HCT116 (cell line): Measurements from ENCODE around the gene AGBL3. TPM values are rescaled to one million over a fixed set of nuclear protein-coding genes. Genes with fewer than 3 reads are reported as not detected.

Experiments
- ATAC-seq: fragments of 200-7000 bp; cut with Tn5 transposase; 2 replicates; pipeline ENCODE4 v1.9.1; 2020; ENCODE audit warnings: mild to moderate bottlenecking, moderate library complexity
- BruUV-seq: library from RNA; stranded (reverse); fragments of 400-500 nt; replicated peaks from 2 replicates; lab custom pipeline; 2021; lab: Mats Ljungman, UMichigan
- CTCF ChIA-PET: fragments of 300-600 bp; sonication (Branson Sonifier 250); formaldehyde crosslinking; loops from one replicate; lab custom pipeline; 2021; ENCODE audit warnings: antibody characterized with exemption; lab: Charles Lee
- POLR2A ChIA-PET: fragments of 300-600, 350-600 bp; sonication (Branson Sonifier 250); formaldehyde crosslinking; loops from one replicate; lab custom pipeline; 2021; ENCODE audit warnings: antibody characterized with exemption; lab: Charles Lee
- RAD21 ChIA-PET, 2 experiments: fragments of 300-600 bp; sonication (Branson Sonifier 250); formaldehyde crosslinking; loops; one replicate each; lab custom pipeline; 2023; ENCODE audit warnings: low total read pairs in 2 of 2; ENCODE audit not compliant: uncharacterized antibody in 2 of 2, unreplicated experiment in 2 of 2, low non-redundant PET in 1 of 2; lab: Charles Lee
- DNase-seq: peaks from one replicate; pipeline ENCODE4 v3.0.0-alpha.2; 2010; ENCODE audit warnings: low read depth, low spot score
- H2AFZ ChIP-seq: fragments of 200-600 bp; shearing (Covaris generic), sonication (generic); 2 replicates; pipeline ENCODE4 v1.6.1; 2017; ENCODE audit warnings: low read depth, mixed run types, mixed read lengths, antibody characterized with exemption, low read length; ENCODE audit not compliant: poor library complexity, severe bottlenecking
- H3K27ac ChIP-seq: 2 replicates; pipeline ENCODE4 v1.5.1; 2012; ENCODE audit warnings: low read depth, low read length
- H3K27me3 ChIP-seq: fragments of 200-600 bp; sonication (generic); 2 replicates; pipeline ENCODE4 v1.6.1; 2016; ENCODE audit warnings: mixed run types, low read length, mixed read lengths; ENCODE audit not compliant: insufficient read depth
- H3K36me3 ChIP-seq, 2 experiments: fragments of 200-500 bp in 1 of 2; fragments of 200-600 bp in 1 of 2; sonication (Bioruptor generic) in 1 of 2; sonication (generic) in 1 of 2; 2 replicates each; pipeline versions ENCODE4 v1.5.1 to v1.6.1; 2014 to 2016; ENCODE audit warnings: low read length in 2 of 2, inconsistent platforms in 1 of 2, mixed read lengths in 1 of 2, mixed run types in 1 of 2; ENCODE audit not compliant: insufficient read depth in 2 of 2, control insufficient read depth in 1 of 2
- H3K4me1 ChIP-seq, 2 experiments: fragments of 200-600 bp in 1 of 2; sonication (generic) in 1 of 2; 2 replicates each; pipeline versions ENCODE4 v1.5.1 to v1.6.1; 2012 to 2017; ENCODE audit warnings: low read length in 2 of 2, inconsistent platforms in 1 of 2, mild to moderate bottlenecking in 1 of 2, mixed read lengths in 1 of 2, mixed run types in 1 of 2, moderate library complexity in 1 of 2; ENCODE audit not compliant: insufficient read depth in 2 of 2, control insufficient read depth in 1 of 2
- H3K4me2 ChIP-seq: fragments of 200-600 bp; sonication (generic); 2 replicates; pipeline ENCODE4 v1.6.1; 2017; ENCODE audit warnings: mixed run types, low read length, mixed read lengths
- H3K4me3 ChIP-seq, 2 experiments: fragments of 200-600 bp in 1 of 2; sonication (generic) in 1 of 2; replicated peaks in 1 of 2; 2 replicates each; pipeline ENCODE4 v1.5.1; 2011 to 2016; ENCODE audit warnings: low read length in 2 of 2, control low read depth in 1 of 2, low read depth in 1 of 2, mild to moderate bottlenecking in 1 of 2, mixed read lengths in 1 of 2, mixed run types in 1 of 2
- H3K79me2 ChIP-seq: fragments of 200-600 bp; sonication (generic); 2 replicates; pipeline ENCODE4 v1.6.1; 2017; ENCODE audit warnings: mild to moderate bottlenecking, mixed run types, low read length, moderate library complexity, mixed read lengths; ENCODE audit not compliant: insufficient read depth
- H3K9ac ChIP-seq: fragments of 200-600 bp; sonication (generic); 2 replicates; pipeline ENCODE4 v1.6.1; 2016; ENCODE audit warnings: low read length, mixed read lengths
- H3K9me2 ChIP-seq: fragments of 200-600 bp; sonication (generic), shearing (Covaris generic); 2 replicates; pipeline ENCODE4 v1.6.1; 2017; ENCODE audit warnings: mixed run types, mild to moderate bottlenecking, moderate library complexity; ENCODE audit not compliant: insufficient read depth
- H3K9me3 ChIP-seq, 2 experiments: fragments of 200-500 bp in 1 of 2; fragments of 200-600 bp in 1 of 2; sonication (Bioruptor generic) in 1 of 2; sonication (generic) in 1 of 2; 2 replicates each; pipeline ENCODE4 v1.6.1; 2014 to 2017; ENCODE audit warnings: low read length in 2 of 2, mixed read lengths in 2 of 2, inconsistent platforms in 1 of 2, low read depth in 1 of 2, mild to moderate bottlenecking in 1 of 2, mixed run types in 1 of 2, moderate library complexity in 1 of 2; ENCODE audit not compliant: control insufficient read depth in 1 of 2, insufficient read depth in 1 of 2
- H4K20me1 ChIP-seq: fragments of 200-600 bp; sonication (generic), shearing (Covaris generic); 2 replicates; pipeline ENCODE4 v1.6.1; 2017; ENCODE audit warnings: mixed run types, mild to moderate bottlenecking, moderate library complexity; ENCODE audit not compliant: insufficient read depth
- ATF3 ChIP-seq: IDR thresholded peaks from 2 replicates; pipeline ENCODE4 v1.6.1; 2012
- CEBPB ChIP-seq: IDR thresholded peaks from 2 replicates; pipeline ENCODE4 v1.6.1; 2012; ENCODE audit warnings: low read depth
- CTCF ChIP-seq, 3 experiments: fragments of 200-600 bp in 1 of 3; sonication (generic) in 1 of 3; IDR thresholded peaks in 2 of 3; conservative IDR thresholded peaks in 1 of 3; 2 replicates each; pipeline ENCODE4 v1.5.1; 2012 to 2017; ENCODE audit warnings: low read depth in 2 of 3, low read length in 2 of 3, antibody characterized with exemption in 1 of 3, borderline replicate concordance in 1 of 3, control low read depth in 1 of 3, mild to moderate bottlenecking in 1 of 3, mixed read lengths in 1 of 3, mixed run types in 1 of 3, moderate library complexity in 1 of 3; ENCODE audit not compliant: insufficient read depth in 1 of 3
- EGR1 ChIP-seq: IDR thresholded peaks from 2 replicates; pipeline ENCODE4 v1.6.1; 2012; ENCODE audit warnings: low read depth
- ELF1 ChIP-seq: IDR thresholded peaks from 2 replicates; pipeline ENCODE4 v1.6.1; 2012; ENCODE audit warnings: low read depth, borderline replicate concordance
- EZH2 ChIP-seq: fragments of 200-600 bp; sonication (generic); IDR thresholded peaks from 2 replicates; pipeline ENCODE4 v1.6.1; 2017; ENCODE audit warnings: antibody characterized with exemption, mixed run types
- EZH2phosphoT487 ChIP-seq: fragments of 200-600 bp; IDR thresholded peaks from 2 replicates; pipeline ENCODE4 v1.6.1; 2018; ENCODE audit warnings: antibody characterized with exemption, borderline replicate concordance
- FOSL1 ChIP-seq: IDR thresholded peaks from 2 replicates; pipeline ENCODE4 v1.6.1; 2012; ENCODE audit warnings: low read depth
- JUND ChIP-seq: IDR thresholded peaks from 2 replicates; pipeline ENCODE4 v1.6.1; 2012
- POLR2A ChIP-seq: IDR thresholded peaks from 2 replicates; pipeline ENCODE4 v1.7.0; 2011; ENCODE audit warnings: borderline replicate concordance; ENCODE audit not compliant: insufficient read depth, insufficient read length; ENCODE audit errors: extremely low read depth
- POLR2AphosphoS5 ChIP-seq: IDR thresholded peaks from 2 replicates; pipeline ENCODE4 v1.6.1; 2011; ENCODE audit warnings: mild to moderate bottlenecking, low read depth, low read length, moderate library complexity
- RAD21 ChIP-seq: IDR thresholded peaks from 2 replicates; pipeline ENCODE4 v1.6.1; 2012; ENCODE audit warnings: low read depth, mild to moderate bottlenecking
- REST ChIP-seq: IDR thresholded peaks from 2 replicates; pipeline ENCODE4 v1.6.1; 2012; ENCODE audit warnings: low read depth
- SIN3A ChIP-seq: IDR thresholded peaks from 2 replicates; pipeline ENCODE4 v1.6.1; 2012; ENCODE audit warnings: low read depth
- TCF7L2 ChIP-seq: IDR thresholded peaks from 2 replicates; pipeline ENCODE4 v1.7.0; 2011; ENCODE audit warnings: borderline replicate concordance, inconsistent platforms; ENCODE audit not compliant: insufficient read depth, insufficient read length; ENCODE audit errors: extremely low read depth
- YY1 ChIP-seq: IDR thresholded peaks from 2 replicates; pipeline ENCODE4 v1.6.1; 2011; ENCODE audit warnings: low read length, low read depth, moderate library complexity, mild to moderate bottlenecking; ENCODE audit not compliant: insufficient replicate concordance; ENCODE audit errors: extremely low read depth
- ZBTB33 ChIP-seq: IDR thresholded peaks from 2 replicates; pipeline ENCODE4 v1.6.1; 2011; ENCODE audit warnings: mild to moderate bottlenecking, low read length, moderate library complexity; ENCODE audit not compliant: insufficient replicate concordance; ENCODE audit errors: extremely low read depth
- ZFX ChIP-seq: fragments of 450-650 bp; IDR thresholded peaks from 2 replicates; pipeline ENCODE4 v1.6.1; 2017
- ZNF274 ChIP-seq: fragments of 200-500 bp; sonication (Bioruptor generic); IDR thresholded peaks from 2 replicates; pipeline ENCODE4 v1.6.1; 2014; ENCODE audit warnings: mild to moderate bottlenecking, low read depth, low read length, inconsistent platforms
- intact Hi-C: fragments of 100-400 bp; cut with micrococcal nuclease; formaldehyde crosslinking; loops from 2 replicates; pipeline ENCODE4 v1.10.0; 2022
- total RNA-seq: library from RNA; stranded (reverse); gene quantifications from one replicate; pipeline ENCODE4 v1.2.1, GENCODE V29; 2021; ENCODE audit not compliant: unreplicated experiment

AGBL3 gene
- total RNA-seq, 1 experiment from 2014 or later = 1.9 TPM

GRCh38 chr7:135175931-135176330, 189.6 kb downstream of the AGBL3 start:
- no peak for ATAC-seq
- POLR2A ChIA-PET = no interaction called here
- no peak for TF ChIP-seq RAD21
- no peak for TF ChIP-seq ZNF274
- no peak for TF ChIP-seq ZBTB33
- TF ChIP-seq POLR2AphosphoS5 = no peak
- no peak for TF ChIP-seq YY1
- no peak for TF ChIP-seq EZH2
- TF ChIP-seq CTCF (IDR thresholded peaks at IDR 0.05 in 2 of 3, conservative IDR thresholded peaks at IDR 0.05 in 1 of 3; ENCODE audit: borderline replicate concordance in 1 of 3, insufficient read depth in 1 of 3, low read depth in 2 of 3, low read length in 2 of 3) = no peak
- no peak for TF ChIP-seq JUND
- TF ChIP-seq SIN3A = no peak
- no peak for TF ChIP-seq CEBPB
- no peak for TF ChIP-seq FOSL1
- no peak for TF ChIP-seq POLR2A
- TF ChIP-seq ATF3 = no peak
- no peak for TF ChIP-seq EGR1
- TF ChIP-seq EZH2phosphoT487 = no peak
- TF ChIP-seq REST = no peak
- no peak for TF ChIP-seq TCF7L2
- no peak for TF ChIP-seq ELF1
- no peak for TF ChIP-seq ZFX
- Histone ChIP-seq H3K4me3 (no peak overlapping the region), H3K9ac (no peak overlapping the region), H3K27me3 (no peaks in the 10 kb centered on the region), H3K79me2 (no peaks in the 10 kb centered on the region), H3K9me3 (peaks cover 0 to 12% of the 10 kb centered on the region in 2 experiments; a peak in 1 of 4 replicates), H3K27ac (no peak overlapping the region), H3K36me3 (no peaks in the 10 kb centered on the region), H3K4me2 (no peak overlapping the region), H2AFZ (no peak overlapping the region), H3K9me2 (no peaks in the 10 kb centered on the region), H4K20me1 (no peaks in the 10 kb centered on the region), H3K4me1 (peaks cover 8 to 22% of the 10 kb centered on the region in 2 experiments)
- no peak for DNase-seq
- RAD21 ChIA-PET = no interaction called here
- CTCF ChIA-PET = no interaction called here
- BruUV-seq = no TSS peak
- intact Hi-C loops = no loop called here
